ENCODE measurements around the gene TTLL10.
A peak's percentile ranks its signal among the peaks of the same experiment; 100 is the strongest.

TTLL10 gene

GRCh38 chr1:1136547-1137230 lies 37.0 kb upstream of the TTLL10 start:
- peaks cover 14% of the 10 kb centered on the region for H3K27me3 ChIP-seq (ENCODE audit: insufficient read depth, poor library complexity, severe bottlenecking)
- no peak overlapping the region for H3K4me3 ChIP-seq (ENCODE audit: severe bottlenecking)
- no peaks in the 10 kb centered on the region for H3K9me3 ChIP-seq (ENCODE audit: severe bottlenecking)
- H3K4me1 ChIP-seq (ENCODE audit: insufficient read depth, poor library complexity, severe bottlenecking), result no peaks in the 10 kb centered on the region
- H3K27ac ChIP-seq (ENCODE audit: poor library complexity, severe bottlenecking), result no peak overlapping the region
- H3K36me3 ChIP-seq (ENCODE audit: low read depth), result no peaks in the 10 kb centered on the region
- DNase-seq (ENCODE audit: low spot score) (no peak), ATAC-seq (ENCODE audit: low read depth) (peak; percentile 46; the same call in 1 of the 3 replicates)
- TF ChIP-seq, protein P1, sequence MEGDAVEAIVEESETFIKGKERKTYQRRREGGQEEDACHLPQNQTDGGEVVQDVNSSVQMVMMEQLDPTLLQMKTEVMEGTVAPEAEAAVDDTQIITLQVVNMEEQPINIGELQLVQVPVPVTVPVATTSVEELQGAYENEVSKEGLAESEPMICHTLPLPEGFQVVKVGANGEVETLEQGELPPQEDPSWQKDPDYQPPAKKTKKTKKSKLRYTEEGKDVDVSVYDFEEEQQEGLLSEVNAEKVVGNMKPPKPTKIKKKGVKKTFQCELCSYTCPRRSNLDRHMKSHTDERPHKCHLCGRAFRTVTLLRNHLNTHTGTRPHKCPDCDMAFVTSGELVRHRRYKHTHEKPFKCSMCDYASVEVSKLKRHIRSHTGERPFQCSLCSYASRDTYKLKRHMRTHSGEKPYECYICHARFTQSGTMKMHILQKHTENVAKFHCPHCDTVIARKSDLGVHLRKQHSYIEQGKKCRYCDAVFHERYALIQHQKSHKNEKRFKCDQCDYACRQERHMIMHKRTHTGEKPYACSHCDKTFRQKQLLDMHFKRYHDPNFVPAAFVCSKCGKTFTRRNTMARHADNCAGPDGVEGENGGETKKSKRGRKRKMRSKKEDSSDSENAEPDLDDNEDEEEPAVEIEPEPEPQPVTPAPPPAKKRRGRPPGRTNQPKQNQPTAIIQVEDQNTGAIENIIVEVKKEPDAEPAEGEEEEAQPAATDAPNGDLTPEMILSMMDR (IDR thresholded peaks at IDR 0.05; ENCODE audit: poor library complexity, severe bottlenecking), result no peak

DNA sequence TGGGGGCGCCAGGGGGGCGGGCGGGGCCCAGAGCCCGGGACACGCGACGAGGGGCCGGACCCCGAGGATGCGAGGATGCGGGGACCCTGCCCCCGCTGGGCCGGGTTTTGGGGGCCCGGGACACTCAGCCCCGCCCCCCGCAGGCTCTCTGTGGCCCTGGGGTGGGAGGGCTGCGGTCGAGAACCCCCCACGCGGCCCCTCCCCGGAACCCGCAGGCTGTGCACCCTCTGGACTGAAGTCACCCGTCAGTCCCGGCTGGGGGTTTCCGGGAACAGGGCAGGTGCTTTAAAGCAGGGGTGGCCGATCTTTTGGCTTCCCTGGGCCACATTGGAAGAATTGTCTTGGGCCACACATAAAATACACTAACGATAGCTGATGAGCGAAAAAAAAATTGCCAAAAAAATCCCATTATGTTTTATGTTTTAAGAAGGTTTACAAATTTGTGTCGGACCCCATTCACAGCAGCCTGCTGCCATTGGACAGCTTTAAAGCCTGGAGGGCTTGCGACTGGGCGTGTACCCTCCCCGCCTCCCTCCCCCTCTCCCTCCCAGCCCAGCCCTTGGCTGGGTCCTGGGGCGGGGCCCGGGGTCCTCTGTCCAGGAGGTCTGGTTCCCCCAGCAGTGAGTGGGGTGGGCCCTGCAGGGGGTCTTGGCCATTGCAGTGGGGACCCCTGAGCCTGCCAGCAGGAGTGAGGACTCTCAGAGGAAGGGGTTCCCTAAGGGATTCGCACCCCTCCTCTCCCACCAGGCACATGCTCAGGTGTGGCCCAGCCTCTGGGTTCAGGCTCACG lies 36.2 kb upstream of the TTLL10 start:
- H3K27ac ChIP-seq (ENCODE audit: poor library complexity, severe bottlenecking), result no peak overlapping the region
- H3K27me3 ChIP-seq (ENCODE audit: insufficient read depth, poor library complexity, severe bottlenecking), result peaks cover 14% of the 10 kb centered on the region
- H3K9me3 ChIP-seq (ENCODE audit: severe bottlenecking), result no peaks in the 10 kb centered on the region
- ATAC-seq (ENCODE audit: low read depth) (no peak), DNase-seq (ENCODE audit: low spot score) (no peak)
- TF ChIP-seq, protein P1 (IDR thresholded peaks at IDR 0.05; ENCODE audit: poor library complexity, severe bottlenecking), result no peak
- no peak overlapping the region for H3K4me3 ChIP-seq (ENCODE audit: severe bottlenecking)
- no peaks in the 10 kb centered on the region for H3K4me1 ChIP-seq (ENCODE audit: insufficient read depth, poor library complexity, severe bottlenecking)
- H3K36me3 ChIP-seq (ENCODE audit: low read depth), result no peaks in the 10 kb centered on the region

DNA sequence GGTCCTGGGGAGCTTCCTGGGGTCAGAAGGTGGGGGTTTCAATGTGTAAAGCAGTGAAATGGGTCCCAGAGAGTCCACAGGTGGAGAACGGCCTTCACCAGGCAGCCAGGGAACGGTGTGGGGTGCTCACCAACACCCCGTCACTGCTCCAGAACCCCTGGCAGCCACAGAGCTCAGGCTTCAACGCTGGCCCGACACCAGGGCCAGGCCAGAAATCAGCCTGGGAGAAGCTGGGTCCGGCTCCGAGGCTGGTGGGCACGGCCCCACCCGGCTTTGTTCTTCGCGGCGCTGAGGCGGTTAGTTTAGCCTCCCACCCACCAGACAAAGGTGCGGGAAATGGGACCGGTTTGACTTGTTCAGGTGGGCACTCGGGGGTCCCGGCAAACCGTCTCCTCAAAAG lies 33.0 kb upstream of the TTLL10 start:
- TF ChIP-seq, protein P1 (IDR thresholded peaks at IDR 0.05; ENCODE audit: poor library complexity, severe bottlenecking), result no peak
- peaks cover 14% of the 10 kb centered on the region for H3K27me3 ChIP-seq (ENCODE audit: insufficient read depth, poor library complexity, severe bottlenecking)
- no peaks in the 10 kb centered on the region for H3K9me3 ChIP-seq (ENCODE audit: severe bottlenecking)
- H3K27ac ChIP-seq (ENCODE audit: poor library complexity, severe bottlenecking), result no peak overlapping the region
- DNase-seq (ENCODE audit: low spot score) (no peak), ATAC-seq (ENCODE audit: low read depth) (no peak)
- peaks cover 4% of the 10 kb centered on the region for H3K4me1 ChIP-seq (ENCODE audit: insufficient read depth, poor library complexity, severe bottlenecking)
- H3K4me3 ChIP-seq (ENCODE audit: severe bottlenecking), result no peak overlapping the region
- no peaks in the 10 kb centered on the region for H3K36me3 ChIP-seq (ENCODE audit: low read depth)

- TF ChIP-seq, protein P1 (IDR thresholded peaks at IDR 0.05; ENCODE audit: poor library complexity, severe bottlenecking), result no peak
- Histone ChIP-seq H3K36me3 (ENCODE audit: low read depth) (no peaks in the 10 kb centered on the region), H3K27me3 (ENCODE audit: insufficient read depth, poor library complexity, severe bottlenecking) (peaks cover 10% of the 10 kb centered on the region), H3K9me3 (ENCODE audit: severe bottlenecking) (no peaks in the 10 kb centered on the region), H3K27ac (ENCODE audit: poor library complexity, severe bottlenecking) (no peak overlapping the region), H3K4me3 (ENCODE audit: severe bottlenecking) (no peak overlapping the region), H3K4me1 (ENCODE audit: insufficient read depth, poor library complexity, severe bottlenecking) (peaks cover 4% of the 10 kb centered on the region)
- ATAC-seq (ENCODE audit: low read depth) (no peak), DNase-seq (ENCODE audit: low spot score) (no peak)
Observed at GRCh38 chr1:1141244-1141910, 32.3 kb upstream of the TTLL10 start.

Data from RWPE2 (cell line).